Panc1 (cell line): ENCODE results near the gene PDHA1. TPM values are rescaled to one million over a fixed set of nuclear protein-coding genes. Genes with fewer than 3 reads are reported as not detected.

Experiments used
- ATAC-seq: fragments of 200-7000 bp; cut with Tn5 transposase; 2 replicates; pipeline ENCODE4 v1.9.1; 2020; ENCODE audit warnings: mild to moderate bottlenecking, moderate library complexity
- BruUV-seq: library from RNA; stranded (reverse); fragments of 400-500 nt; replicated peaks from 2 replicates; lab custom pipeline; 2021; lab: Mats Ljungman, UMichigan
- CTCF ChIA-PET: fragments of 300-600 bp; sonication (Branson Sonifier 250); formaldehyde crosslinking; loops from one replicate; lab custom pipeline; 2022; ENCODE audit warnings: antibody characterized with exemption; lab: Charles Lee
- POLR2A ChIA-PET: fragments of 300-600 bp; sonication (Branson Sonifier 250); formaldehyde crosslinking; loops from one replicate; lab custom pipeline; 2022; ENCODE audit warnings: antibody characterized with exemption; lab: Charles Lee
- DNase-seq: peaks from one replicate; pipeline ENCODE4 v3.0.0-alpha.2; 2010; ENCODE audit warnings: low read depth, low spot score
- H3K27ac ChIP-seq: 2 replicates; pipeline ENCODE4 v1.5.1; 2011; ENCODE audit warnings: mild to moderate bottlenecking, low read length, inconsistent platforms
- H3K27me3 ChIP-seq: fragments of 200-500 bp; sonication (Bioruptor generic); 2 replicates; pipeline ENCODE4 v1.6.0; 2014; ENCODE audit warnings: low read length, inconsistent platforms; ENCODE audit not compliant: control insufficient read depth, insufficient read depth
- H3K36me3 ChIP-seq: fragments of 200-500 bp; sonication (Bioruptor generic); 2 replicates; pipeline ENCODE4 v1.5.1; 2014; ENCODE audit warnings: inconsistent platforms, mild to moderate bottlenecking, low read length, moderate library complexity; ENCODE audit not compliant: control insufficient read depth, insufficient read depth
- H3K4me1 ChIP-seq: 2 replicates; pipeline ENCODE4 v1.5.1; 2011; ENCODE audit warnings: inconsistent platforms, mild to moderate bottlenecking, low read length, moderate library complexity; ENCODE audit not compliant: control insufficient read depth, insufficient read depth
- H3K4me3 ChIP-seq, 2 experiments: 2 replicates each; pipeline ENCODE4 v1.5.1; 2011 to 2012; ENCODE audit warnings: low read depth in 2 of 2, low read length in 2 of 2, mild to moderate bottlenecking in 2 of 2, inconsistent platforms in 1 of 2, moderate library complexity in 1 of 2
- H3K9me3 ChIP-seq: fragments of 200-500 bp; sonication (Bioruptor generic); 2 replicates; pipeline ENCODE4 v1.5.1; 2014; ENCODE audit warnings: low read depth, mild to moderate bottlenecking, inconsistent platforms, low read length, moderate library complexity; ENCODE audit not compliant: control insufficient read depth, insufficient read depth
- POLR2AphosphoS5 ChIP-seq: IDR thresholded peaks from 2 replicates; pipeline ENCODE4 v1.6.1; 2012; ENCODE audit warnings: mild to moderate bottlenecking, low read depth, low read length, moderate library complexity
- SIN3A ChIP-seq: IDR thresholded peaks from 2 replicates; pipeline ENCODE4 v1.6.1; 2012; ENCODE audit warnings: low read depth, mild to moderate bottlenecking, low read length, moderate library complexity, borderline replicate concordance; ENCODE audit not compliant: insufficient read depth
- TCF7L2 ChIP-seq: IDR thresholded peaks from 2 replicates; pipeline ENCODE4 v1.6.1; 2011; ENCODE audit warnings: mild to moderate bottlenecking, low read depth, low read length, inconsistent platforms
- in situ Hi-C: cut with HindIII; loops from 2 replicates; pipeline ENCODE4 v1.10.0; 2016; ENCODE audit warnings: low sequenced_read_pairs, low pct_unique_long_range_greater_than_20kb
- intact Hi-C: fragments of 100-400 bp; cut with micrococcal nuclease; formaldehyde crosslinking; loops from one replicate; pipeline ENCODE4 v1.10.0; 2022; ENCODE audit not compliant: unreplicated experiment
- total RNA-seq: library from RNA; stranded (reverse); gene quantifications from one replicate; pipeline ENCODE4 v1.2.1, GENCODE V29; 2021; ENCODE audit not compliant: unreplicated experiment
- TF ChIP-seq, protein P1 (sequence below): fragments of 450-650 bp; IDR thresholded peaks from 2 replicates; pipeline ENCODE4 v1.5.1; 2017; ENCODE audit warnings: mild to moderate bottlenecking
- TF ChIP-seq, protein P2 (sequence below), 2 experiments: IDR thresholded peaks; 2 replicates each; pipeline ENCODE4 v1.6.1; 2011 to 2012; ENCODE audit warnings: low read depth in 2 of 2, control low read depth in 1 of 2, low read length in 1 of 2, mild to moderate bottlenecking in 1 of 2, moderate library complexity in 1 of 2; ENCODE audit not compliant: insufficient read depth in 1 of 2

The PDHA1 gene
- total RNA-seq, 1 experiment from 2014 or later: 149 TPM

DNA sequence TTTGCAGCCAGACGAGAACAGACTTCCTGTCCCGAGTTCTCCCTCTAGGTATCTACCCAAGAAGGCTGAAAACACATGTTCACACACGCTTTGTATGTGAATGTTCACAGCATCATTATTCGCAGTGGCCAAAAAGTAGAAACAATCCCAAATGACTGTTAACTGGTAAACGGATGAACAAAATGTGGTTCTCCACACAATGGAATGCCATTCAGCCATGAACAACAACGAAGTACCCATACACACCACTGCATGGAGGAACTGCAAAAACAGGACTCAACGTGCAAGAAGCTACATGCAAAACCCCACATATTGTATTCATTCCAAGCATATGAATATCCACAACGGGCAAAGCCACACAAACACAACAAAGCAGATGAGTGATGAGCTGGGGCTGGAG lies 45.0 kb downstream of the PDHA1 start:
- intact Hi-C loops (no loop called here), in situ Hi-C loops (no loop called here)
- H3K27me3 ChIP-seq: no peaks in the 10 kb centered on the region
- POLR2A ChIA-PET: no interaction called here
- H3K36me3 ChIP-seq: no peaks in the 10 kb centered on the region
- ATAC-seq (no peak), DNase-seq (no peak)
- H3K9me3 ChIP-seq: no peaks in the 10 kb centered on the region
- BruUV-seq: no TSS peak
- no peaks in the 10 kb centered on the region for H3K4me1 ChIP-seq
- no peak overlapping the region for H3K4me3 ChIP-seq
- CTCF ChIA-PET: no interaction called here
- TF ChIP-seq SIN3A: no peak
- TF ChIP-seq POLR2AphosphoS5: no peak
- TF ChIP-seq, protein P1, sequence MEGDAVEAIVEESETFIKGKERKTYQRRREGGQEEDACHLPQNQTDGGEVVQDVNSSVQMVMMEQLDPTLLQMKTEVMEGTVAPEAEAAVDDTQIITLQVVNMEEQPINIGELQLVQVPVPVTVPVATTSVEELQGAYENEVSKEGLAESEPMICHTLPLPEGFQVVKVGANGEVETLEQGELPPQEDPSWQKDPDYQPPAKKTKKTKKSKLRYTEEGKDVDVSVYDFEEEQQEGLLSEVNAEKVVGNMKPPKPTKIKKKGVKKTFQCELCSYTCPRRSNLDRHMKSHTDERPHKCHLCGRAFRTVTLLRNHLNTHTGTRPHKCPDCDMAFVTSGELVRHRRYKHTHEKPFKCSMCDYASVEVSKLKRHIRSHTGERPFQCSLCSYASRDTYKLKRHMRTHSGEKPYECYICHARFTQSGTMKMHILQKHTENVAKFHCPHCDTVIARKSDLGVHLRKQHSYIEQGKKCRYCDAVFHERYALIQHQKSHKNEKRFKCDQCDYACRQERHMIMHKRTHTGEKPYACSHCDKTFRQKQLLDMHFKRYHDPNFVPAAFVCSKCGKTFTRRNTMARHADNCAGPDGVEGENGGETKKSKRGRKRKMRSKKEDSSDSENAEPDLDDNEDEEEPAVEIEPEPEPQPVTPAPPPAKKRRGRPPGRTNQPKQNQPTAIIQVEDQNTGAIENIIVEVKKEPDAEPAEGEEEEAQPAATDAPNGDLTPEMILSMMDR: no peak
- TF ChIP-seq, protein P2, sequence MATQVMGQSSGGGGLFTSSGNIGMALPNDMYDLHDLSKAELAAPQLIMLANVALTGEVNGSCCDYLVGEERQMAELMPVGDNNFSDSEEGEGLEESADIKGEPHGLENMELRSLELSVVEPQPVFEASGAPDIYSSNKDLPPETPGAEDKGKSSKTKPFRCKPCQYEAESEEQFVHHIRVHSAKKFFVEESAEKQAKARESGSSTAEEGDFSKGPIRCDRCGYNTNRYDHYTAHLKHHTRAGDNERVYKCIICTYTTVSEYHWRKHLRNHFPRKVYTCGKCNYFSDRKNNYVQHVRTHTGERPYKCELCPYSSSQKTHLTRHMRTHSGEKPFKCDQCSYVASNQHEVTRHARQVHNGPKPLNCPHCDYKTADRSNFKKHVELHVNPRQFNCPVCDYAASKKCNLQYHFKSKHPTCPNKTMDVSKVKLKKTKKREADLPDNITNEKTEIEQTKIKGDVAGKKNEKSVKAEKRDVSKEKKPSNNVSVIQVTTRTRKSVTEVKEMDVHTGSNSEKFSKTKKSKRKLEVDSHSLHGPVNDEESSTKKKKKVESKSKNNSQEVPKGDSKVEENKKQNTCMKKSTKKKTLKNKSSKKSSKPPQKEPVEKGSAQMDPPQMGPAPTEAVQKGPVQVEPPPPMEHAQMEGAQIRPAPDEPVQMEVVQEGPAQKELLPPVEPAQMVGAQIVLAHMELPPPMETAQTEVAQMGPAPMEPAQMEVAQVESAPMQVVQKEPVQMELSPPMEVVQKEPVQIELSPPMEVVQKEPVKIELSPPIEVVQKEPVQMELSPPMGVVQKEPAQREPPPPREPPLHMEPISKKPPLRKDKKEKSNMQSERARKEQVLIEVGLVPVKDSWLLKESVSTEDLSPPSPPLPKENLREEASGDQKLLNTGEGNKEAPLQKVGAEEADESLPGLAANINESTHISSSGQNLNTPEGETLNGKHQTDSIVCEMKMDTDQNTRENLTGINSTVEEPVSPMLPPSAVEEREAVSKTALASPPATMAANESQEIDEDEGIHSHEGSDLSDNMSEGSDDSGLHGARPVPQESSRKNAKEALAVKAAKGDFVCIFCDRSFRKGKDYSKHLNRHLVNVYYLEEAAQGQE (IDR thresholded peaks at IDR 0.05; ENCODE audit: insufficient read depth in 1 of 2, low read depth in 2 of 2, low read length in 1 of 2): no peak
- TF ChIP-seq TCF7L2: no peak
- no peak overlapping the region for H3K27ac ChIP-seq

DNA sequence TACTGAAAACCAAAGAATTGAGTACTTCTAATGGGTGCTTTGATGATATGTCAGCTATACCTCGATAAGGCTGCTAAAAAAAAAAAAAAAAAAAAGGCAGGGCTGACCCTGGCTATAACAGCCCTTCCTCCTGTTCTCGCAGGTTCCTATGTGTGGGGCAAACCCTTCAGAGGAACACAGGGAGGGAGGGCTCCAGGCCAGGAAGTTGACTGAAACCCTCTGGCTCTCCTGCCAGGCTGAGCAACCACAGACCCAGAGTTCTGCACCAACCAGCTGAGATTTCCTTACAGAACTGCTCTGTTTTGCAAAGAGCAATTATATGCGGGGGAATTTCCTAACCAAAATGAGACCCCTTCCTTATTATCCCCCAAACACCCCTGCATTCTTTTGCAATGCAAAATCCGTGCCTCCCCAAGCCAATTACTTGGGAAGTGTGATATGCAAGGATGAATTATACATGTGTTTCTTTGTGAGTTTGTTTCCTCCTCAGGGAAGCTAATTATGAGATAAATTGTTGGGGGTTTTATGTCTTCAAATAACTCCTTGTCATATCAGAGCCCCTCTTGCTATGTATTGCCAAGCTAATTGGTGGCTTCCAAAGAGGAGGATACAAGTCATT lies 45.6 kb downstream of the PDHA1 start:
- H3K4me1 ChIP-seq: no peaks in the 10 kb centered on the region
- in situ Hi-C loops: no loop called here
- DNase-seq (no peak), ATAC-seq (no peak)
- ChIA-PET CTCF (no interaction called here), POLR2A (no interaction called here)
- no peaks in the 10 kb centered on the region for H3K9me3 ChIP-seq
- no peak overlapping the region for H3K4me3 ChIP-seq
- no peaks in the 10 kb centered on the region for H3K36me3 ChIP-seq
- no peak overlapping the region for H3K27ac ChIP-seq
- TF ChIP-seq, protein P1: no peak
- no peak for TF ChIP-seq TCF7L2
- TF ChIP-seq, protein P2 (IDR thresholded peaks at IDR 0.05; ENCODE audit: insufficient read depth in 1 of 2, low read depth in 2 of 2, low read length in 1 of 2): no peak
- TF ChIP-seq SIN3A: no peak
- no peak for TF ChIP-seq POLR2AphosphoS5
- BruUV-seq: no TSS peak
- intact Hi-C loops: no loop called here
- H3K27me3 ChIP-seq: no peaks in the 10 kb centered on the region
